Adrenal gland (tissue), 12 donors: ENCODE results near the gene MARF1. TPM values are rescaled to one million over a fixed set of nuclear protein-coding genes. Genes with fewer than 3 reads are reported as not detected.

Experiments used
- DNase-seq, 7 donors: peaks; one replicate each; pipeline ENCODE4 v3.0.0-alpha.2; 2019 to 2020
- H3K27ac ChIP-seq, 5 donors: fragments of 200-600 bp; sonication (generic) in 4 of 5; 1 replicate in 3 of 5; 2 replicates in 2 of 5; pipeline versions ENCODE4 v1.5.1 to v1.8.0; 2016 to 2020; ENCODE audit warnings: mild to moderate bottlenecking in 1 of 5
- H3K27me3 ChIP-seq: fragments of 200-600 bp; 2 replicates; pipeline ENCODE4 v1.8.0; 2021
- H3K36me3 ChIP-seq, 2 donors: fragments of 200-600 bp; replicated peaks in 1 of 2; 1 replicate in 1 of 2; 2 replicates in 1 of 2; pipeline versions ENCODE4 v1.5.1 to v1.8.0; 2018 to 2022
- H3K4me1 ChIP-seq, 2 donors: fragments of 200-600 bp; replicated peaks in 1 of 2; 1 replicate in 1 of 2; 2 replicates in 1 of 2; pipeline versions ENCODE4 v1.5.1 to v1.8.0; 2018 to 2021
- H3K4me3 ChIP-seq, 4 donors: fragments of 200-600 bp; sonication (generic) in 3 of 4; one replicate each; pipeline ENCODE4 v1.5.1; 2016 to 2018
- H3K9me3 ChIP-seq, 3 donors: fragments of 200-600 bp; sonication (generic) in 1 of 3; replicated peaks in 1 of 3; 1 replicate in 2 of 3; 2 replicates in 1 of 3; pipeline versions ENCODE4 v1.5.1 to v1.8.0; 2016 to 2021
- POLR2A ChIP-seq, 2 donors: fragments of 450-650 bp; IDR thresholded peaks; one replicate each; pipeline ENCODE4 v1.6.1; 2017; ENCODE audit warnings: antibody characterized with exemption in 2 of 2, mild to moderate bottlenecking in 2 of 2, moderate library complexity in 1 of 2
- WGBS, 4 donors: extraction: QIAGEN DNeasy Blood & Tissue Kit in 2 of 4; methylation state at CpG; one replicate each; pipeline versions ENCODE4 v1.1.5 to v1.1.7; 2013 to 2017; 5-methylcytosine and 5-hydroxymethylcytosine counted together
- intact Hi-C, 2 donors: fragments of 100-400 bp; cut with DNase I; formaldehyde crosslinking; loops; one replicate each; pipeline versions ENCODE4 v1.14.1 to v1.15.0; 2022 to 2023
- polyA plus RNA-seq, 3 donors: library from polyadenylated mRNA; stranded (reverse); fragments of 200-250 nt in 2 of 3; fragments of 350-450 nt in 1 of 3; fragmentation: Illumina TruSeq in 1 of 3; extraction: RNeasy Lipid Tissue Mini Kit (QIAGEN cat#74804) in 1 of 3; gene quantifications; one replicate each; pipeline ENCODE4 v1.2.3, GENCODE V29; 2013 to 2014
- total RNA-seq, 9 donors: library from RNA; depleted of rRNA in 4 of 9; stranded (reverse); fragments of >200 nt in 4 of 9; fragments of 120-200 nt in 1 of 9; fragmentation: NEBNext Ultra II Directional in 1 of 9; extraction: Animal tissue kit (Norgen Biotek cat#: 25700) in 1 of 9; gene quantifications; one replicate each; pipeline versions ENCODE4 v1.1.0 to v1.2.4, GENCODE V29; 2013 to 2023
- TF ChIP-seq, protein P1 (sequence below), 6 experiments: fragments of 450-650 bp in 4 of 6; fragments of 200-600 bp in 2 of 6; sonication (generic) in 1 of 6; IDR thresholded peaks; 1 replicate in 5 of 6; 2 replicates in 1 of 6; pipeline versions ENCODE4 v1.5.1 to v1.8.0; 2016 to 2021; ENCODE audit warnings: antibody characterized with exemption in 6 of 6, mild to moderate bottlenecking in 2 of 6, moderate library complexity in 1 of 6
- donor health status: healthy with polysubstance abuse.
- donor health status: Bipolar disorder and iron deficiency.
- donor health status: DM: yes; HTN: yes; CAD: no.
- donor health status: DM: no; HTN: no; CAD: no.
- donor health status: DM: no; HTN: no; CAD: no.
- donor health status: DM: yes; HTN: yes; CAD: no.

The MARF1 gene
- total and polyA plus RNA-seq, 12 donors = 13.2 to 77.9 (median 34.2) TPM

DNA sequence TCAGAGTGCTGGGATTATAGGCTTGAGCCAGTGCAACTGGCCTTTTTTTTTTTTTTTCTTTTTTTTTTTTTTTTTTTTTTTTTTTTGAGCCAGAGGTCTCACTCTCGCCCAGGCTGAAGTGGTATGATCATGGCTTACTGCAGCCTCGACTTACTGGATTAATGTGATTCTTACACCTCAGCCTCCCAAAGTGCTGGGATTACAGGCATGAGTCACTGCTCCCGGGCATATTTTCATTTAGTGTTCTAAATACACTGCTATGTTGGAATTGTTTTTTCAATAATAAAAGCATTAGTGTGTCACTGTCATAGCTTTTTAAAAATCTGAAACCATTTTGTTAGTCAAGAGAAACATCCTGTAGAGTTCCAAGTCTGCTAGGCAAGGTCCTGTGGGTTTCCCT lies 47.3 kb upstream of the MARF1 start:
- peaks cover 0 to 6% of the 10 kb centered on the region in 2 donors for H3K4me1 ChIP-seq
- no peak for TF ChIP-seq POLR2A (IDR thresholded peaks at IDR 0.05)
- TF ChIP-seq, protein P1, sequence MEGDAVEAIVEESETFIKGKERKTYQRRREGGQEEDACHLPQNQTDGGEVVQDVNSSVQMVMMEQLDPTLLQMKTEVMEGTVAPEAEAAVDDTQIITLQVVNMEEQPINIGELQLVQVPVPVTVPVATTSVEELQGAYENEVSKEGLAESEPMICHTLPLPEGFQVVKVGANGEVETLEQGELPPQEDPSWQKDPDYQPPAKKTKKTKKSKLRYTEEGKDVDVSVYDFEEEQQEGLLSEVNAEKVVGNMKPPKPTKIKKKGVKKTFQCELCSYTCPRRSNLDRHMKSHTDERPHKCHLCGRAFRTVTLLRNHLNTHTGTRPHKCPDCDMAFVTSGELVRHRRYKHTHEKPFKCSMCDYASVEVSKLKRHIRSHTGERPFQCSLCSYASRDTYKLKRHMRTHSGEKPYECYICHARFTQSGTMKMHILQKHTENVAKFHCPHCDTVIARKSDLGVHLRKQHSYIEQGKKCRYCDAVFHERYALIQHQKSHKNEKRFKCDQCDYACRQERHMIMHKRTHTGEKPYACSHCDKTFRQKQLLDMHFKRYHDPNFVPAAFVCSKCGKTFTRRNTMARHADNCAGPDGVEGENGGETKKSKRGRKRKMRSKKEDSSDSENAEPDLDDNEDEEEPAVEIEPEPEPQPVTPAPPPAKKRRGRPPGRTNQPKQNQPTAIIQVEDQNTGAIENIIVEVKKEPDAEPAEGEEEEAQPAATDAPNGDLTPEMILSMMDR (IDR thresholded peaks at IDR 0.05) = no peak
- no peak overlapping the region for H3K4me3 ChIP-seq
- intact Hi-C loops = no loop called here
- no peak overlapping the region for H3K27ac ChIP-seq
- WGBS, 4 donors = 75 to 91% (median 77%) methylated on average over 3 of the region's 3 CpGs
- no peak for DNase-seq
- no peaks in the 10 kb centered on the region for H3K9me3 ChIP-seq
- peaks cover 0 to 61% of the 10 kb centered on the region in 2 donors for H3K36me3 ChIP-seq
- no peaks in the 10 kb centered on the region for H3K27me3 ChIP-seq

GRCh38 chr16:15689290-15689689 lies 46.3 kb upstream of the MARF1 start:
- Histone ChIP-seq H3K27ac (peak overlapping the region in 1 of 5 donors; percentile 19), H3K9me3 (no peaks in the 10 kb centered on the region), H3K4me1 (peaks cover 0 to 6% of the 10 kb centered on the region in 2 donors), H3K36me3 (peaks cover 0 to 56% of the 10 kb centered on the region in 2 donors), H3K27me3 (no peaks in the 10 kb centered on the region), H3K4me3 (no peak overlapping the region)
- WGBS, 4 donors = 81 to 84% (median 83%) methylated on average over 3 of the region's 3 CpGs
- TF ChIP-seq POLR2A (IDR thresholded peaks at IDR 0.05) = no peak
- TF ChIP-seq, protein P1 (IDR thresholded peaks at IDR 0.05) = no peak
- DNase-seq = peak in 6 of 7 donors; percentile 50 to 64 (median 58)
- intact Hi-C loops = no loop called here

GRCh38 chr16:15686287-15686686 lies 43.3 kb upstream of the MARF1 start:
- TF ChIP-seq, protein P1 (IDR thresholded peaks at IDR 0.05) = no peak
- TF ChIP-seq POLR2A (IDR thresholded peaks at IDR 0.05) = no peak
- Histone ChIP-seq H3K36me3 (peaks cover 0 to 33% of the 10 kb centered on the region in 2 donors), H3K27ac (no peak overlapping the region), H3K4me3 (no peak overlapping the region), H3K9me3 (no peaks in the 10 kb centered on the region), H3K4me1 (peaks cover 9 to 10% of the 10 kb centered on the region in 2 donors), H3K27me3 (no peaks in the 10 kb centered on the region)
- no peak for DNase-seq
- 90 to 100% (median 97%) methylated on average over 2 of the region's 2 CpGs for WGBS, 4 donors
- intact Hi-C loops = no loop called here

- Histone ChIP-seq H3K27me3 (no peaks in the 10 kb centered on the region), H3K27ac (peak overlapping the region in 1 of 5 donors; percentile 35), H3K9me3 (no peaks in the 10 kb centered on the region), H3K4me3 (no peak overlapping the region), H3K36me3 (peaks cover 0 to 29% of the 10 kb centered on the region in 2 donors), H3K4me1 (peaks cover 5 to 9% of the 10 kb centered on the region in 2 donors)
- intact Hi-C loops = no loop called here
- 35 to 54% (median 42%) methylated on average over 7 of the region's 7 CpGs for WGBS, 4 donors
- peak; percentile 48 to 87 (median 78) for DNase-seq
- no peak for TF ChIP-seq POLR2A (IDR thresholded peaks at IDR 0.05)
- TF ChIP-seq, protein P1 (IDR thresholded peaks at IDR 0.05) = peak; percentile 42 to 70 (median 68)
Observed at GRCh38 chr16:15682105-15682570, 39.2 kb upstream of the MARF1 start.
